HG02840 (cell line): ENCODE results near the gene XPR1.

ENCODE experiments used
- ATAC-seq: cut with Tn5 transposase; IDR thresholded peaks from one replicate; pipeline ENCODE4 v1.9.1; 2021; ENCODE audit warnings: mild to moderate bottlenecking, moderate library complexity, moderate number of reproducible peaks; ENCODE audit not compliant: unreplicated experiment, low FRiP score

XPR1 gene

GRCh38 chr1:180863158-180863775 lies 231.4 kb downstream of the XPR1 start:
- ATAC-seq: no peak

GRCh38 chr1:180881806-180882509 lies 250.1 kb downstream of the XPR1 start:
- no peak for ATAC-seq

DNA sequence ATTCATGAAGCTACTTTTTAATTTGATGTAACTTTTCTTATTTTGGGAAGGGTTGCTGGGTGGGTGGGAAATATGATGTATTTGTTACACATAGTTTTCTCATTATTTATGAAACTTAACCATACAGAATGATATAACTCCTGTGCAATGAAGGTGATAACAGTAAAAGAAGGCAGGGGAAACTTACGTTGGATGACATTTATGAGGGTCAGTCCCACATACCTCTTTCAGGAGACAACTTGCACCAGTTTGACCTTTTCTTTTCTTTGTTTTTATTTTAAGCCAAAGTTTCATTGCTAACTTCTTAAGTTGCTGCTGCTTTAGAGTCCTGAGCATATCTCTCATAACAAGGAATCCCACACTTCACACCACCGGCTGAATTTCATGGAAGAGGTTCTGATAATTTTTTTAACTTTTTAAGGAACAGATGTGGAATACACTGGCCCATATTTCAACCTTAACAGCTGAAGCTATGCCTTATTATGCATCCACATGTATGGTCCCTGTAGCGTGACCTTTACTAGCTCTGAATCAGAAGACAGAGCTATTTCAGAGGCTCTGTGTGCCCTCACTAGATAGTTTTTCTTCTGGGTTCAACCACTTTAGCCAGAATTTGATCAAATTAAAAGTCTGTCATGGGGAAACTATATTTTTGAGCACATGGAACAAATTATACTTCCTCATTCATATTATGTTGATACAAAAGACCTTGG lies 252.9 kb downstream of the XPR1 start:
- no peak for ATAC-seq

- ATAC-seq: no peak
These were observed 254.5 kb downstream of the XPR1 start for GRCh38 chr1:180886338-180886737.

DNA sequence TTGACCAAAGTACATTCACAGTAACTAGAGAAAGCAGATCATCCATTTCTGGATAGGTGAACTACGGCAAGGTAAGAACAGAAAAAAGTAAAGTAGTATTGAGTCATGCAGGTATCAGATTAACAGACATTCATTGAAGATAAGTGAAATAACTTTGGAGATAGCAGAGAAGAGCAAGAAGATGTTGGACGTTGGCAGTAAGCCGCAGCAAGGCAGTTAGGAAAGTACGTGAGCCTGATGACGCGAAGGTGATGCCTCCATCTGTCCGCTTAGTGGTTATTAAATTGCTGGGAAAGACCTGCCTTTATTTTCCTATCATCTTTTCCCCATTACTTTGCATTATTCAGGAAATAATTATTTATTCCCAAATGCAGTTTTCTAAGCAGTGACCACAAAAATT lies 256.0 kb downstream of the XPR1 start:
- no peak for ATAC-seq

DNA sequence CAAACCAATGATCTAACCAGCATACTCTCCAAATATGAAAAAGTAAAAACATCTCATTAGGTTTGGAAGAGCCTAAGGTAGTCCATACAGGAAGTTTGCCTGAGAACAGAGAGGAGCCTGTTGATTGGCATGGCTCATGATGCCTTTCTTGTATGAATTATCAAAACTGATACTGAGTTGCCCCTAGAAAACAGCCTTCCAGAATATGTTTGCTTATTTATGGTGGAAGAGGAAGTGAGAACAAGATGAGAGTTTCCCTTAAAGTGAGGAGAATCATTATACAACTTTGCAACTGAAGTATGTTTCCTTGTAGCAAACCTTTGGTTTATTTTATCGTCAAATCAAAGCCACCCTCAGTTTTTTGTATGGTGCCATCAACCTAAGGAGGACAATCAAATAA lies 257.0 kb downstream of the XPR1 start:
- ATAC-seq: no peak

DNA sequence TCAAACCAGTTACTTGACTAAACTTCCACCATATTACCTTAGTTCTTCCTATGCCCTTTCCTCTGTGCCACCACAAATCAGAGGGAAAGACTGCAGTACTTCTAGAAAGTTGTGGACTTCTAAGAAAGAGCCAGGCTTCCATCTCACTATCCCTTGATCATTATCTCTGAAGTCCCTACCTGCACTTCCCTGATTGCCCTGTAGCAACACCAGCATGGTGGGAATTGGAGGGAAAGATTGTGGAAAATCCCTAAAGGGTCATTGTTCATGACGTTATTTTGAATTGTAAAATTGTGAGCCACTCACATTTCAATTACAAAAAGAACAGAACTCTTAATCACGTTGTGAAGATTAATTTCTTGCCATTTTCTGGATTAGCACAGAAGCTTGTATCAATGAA lies 257.5 kb downstream of the XPR1 start:
- ATAC-seq: no peak

DNA sequence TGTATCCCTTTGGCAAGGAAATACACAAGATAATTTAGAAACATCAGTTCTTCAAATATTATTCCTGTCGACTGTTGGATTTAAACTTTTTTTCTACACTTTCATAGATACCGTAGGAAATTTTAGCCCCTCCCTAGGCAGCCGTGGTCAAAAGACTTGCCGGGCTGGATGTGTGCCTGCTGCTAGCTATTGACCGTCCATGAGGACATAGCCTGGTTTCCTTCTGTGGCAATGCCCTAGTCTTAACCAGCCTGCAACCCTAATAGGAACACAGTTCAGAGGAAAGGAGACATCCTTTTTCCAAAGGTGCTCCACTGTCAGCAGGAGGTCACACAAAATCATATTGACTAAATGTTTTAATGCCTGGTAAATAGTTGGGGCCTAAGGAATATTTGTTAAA lies 260.4 kb downstream of the XPR1 start:
- no peak for ATAC-seq

GRCh38 chr1:180892675-180893074 lies 260.9 kb downstream of the XPR1 start:
- no peak for ATAC-seq

DNA sequence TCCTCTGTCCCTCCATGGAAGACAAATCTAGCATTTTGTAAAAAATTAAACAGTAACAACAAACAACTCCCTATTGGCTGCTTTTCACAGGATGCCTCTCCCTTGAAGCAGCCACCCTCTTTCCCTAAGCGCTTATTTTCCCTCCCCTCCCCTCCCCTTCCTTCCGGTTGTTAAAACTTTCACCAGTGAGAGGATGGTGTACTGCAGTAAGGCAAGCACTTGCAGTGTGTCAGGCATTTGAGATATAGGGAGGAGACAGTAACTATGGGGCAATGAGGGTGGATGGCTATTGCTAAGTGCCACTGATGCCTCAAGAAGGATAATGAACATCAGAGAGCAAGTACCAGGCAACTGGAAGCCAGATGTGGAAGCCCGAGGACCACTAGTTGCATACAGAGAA lies 261.8 kb downstream of the XPR1 start:
- no peak for ATAC-seq

GRCh38 chr1:180896161-180896560 lies 264.3 kb downstream of the XPR1 start:
- ATAC-seq: no peak

- no peak for ATAC-seq
These were observed 266.8 kb downstream of the XPR1 start for GRCh38 chr1:180898441-180899219.

DNA sequence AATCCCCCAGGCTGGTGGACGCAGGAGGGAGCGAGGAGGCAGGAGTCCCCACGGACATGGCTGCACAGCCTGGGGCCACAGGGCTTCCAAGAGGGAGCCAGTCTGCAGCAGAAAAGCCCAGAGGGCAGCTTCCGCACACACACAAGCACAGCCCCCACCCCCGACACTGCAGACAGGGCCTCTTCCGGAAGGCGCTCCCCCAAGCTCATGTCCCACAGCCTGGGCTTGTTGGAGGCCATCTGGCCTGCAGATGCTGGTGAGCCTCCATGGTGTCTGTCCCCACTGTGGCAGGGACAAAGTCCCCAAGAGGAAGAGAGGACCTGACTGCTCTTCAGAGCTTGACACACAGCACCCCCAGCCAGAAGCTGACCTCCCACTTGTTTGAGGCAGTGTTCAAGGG lies 267.4 kb downstream of the XPR1 start:
- ATAC-seq: no peak

GRCh38 chr1:180901076-180901990 lies 269.5 kb downstream of the XPR1 start:
- ATAC-seq: no peak

DNA sequence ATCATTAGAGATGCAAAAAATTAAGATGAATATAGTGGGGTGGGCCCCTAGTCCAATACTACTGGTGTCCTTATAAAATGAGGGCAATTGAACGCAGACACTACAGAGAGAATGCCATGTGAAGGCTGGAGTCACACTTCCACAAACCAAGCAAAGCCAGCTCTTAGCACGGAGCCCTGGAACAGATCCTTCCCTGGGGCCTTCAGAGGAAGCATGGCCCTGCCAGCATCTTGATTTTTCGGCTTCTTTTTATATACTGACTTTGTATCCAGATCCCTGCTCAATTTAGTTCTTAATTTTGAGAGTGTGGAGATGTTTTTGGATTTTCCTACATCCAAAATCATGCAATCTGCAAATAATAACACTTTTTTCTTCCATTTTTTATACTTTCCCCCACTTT lies 270.7 kb downstream of the XPR1 start:
- ATAC-seq: no peak

GRCh38 chr1:180905927-180906326 lies 274.1 kb downstream of the XPR1 start:
- no peak for ATAC-seq

GRCh38 chr1:180906511-180906910 lies 274.7 kb downstream of the XPR1 start:
- ATAC-seq: no peak

DNA sequence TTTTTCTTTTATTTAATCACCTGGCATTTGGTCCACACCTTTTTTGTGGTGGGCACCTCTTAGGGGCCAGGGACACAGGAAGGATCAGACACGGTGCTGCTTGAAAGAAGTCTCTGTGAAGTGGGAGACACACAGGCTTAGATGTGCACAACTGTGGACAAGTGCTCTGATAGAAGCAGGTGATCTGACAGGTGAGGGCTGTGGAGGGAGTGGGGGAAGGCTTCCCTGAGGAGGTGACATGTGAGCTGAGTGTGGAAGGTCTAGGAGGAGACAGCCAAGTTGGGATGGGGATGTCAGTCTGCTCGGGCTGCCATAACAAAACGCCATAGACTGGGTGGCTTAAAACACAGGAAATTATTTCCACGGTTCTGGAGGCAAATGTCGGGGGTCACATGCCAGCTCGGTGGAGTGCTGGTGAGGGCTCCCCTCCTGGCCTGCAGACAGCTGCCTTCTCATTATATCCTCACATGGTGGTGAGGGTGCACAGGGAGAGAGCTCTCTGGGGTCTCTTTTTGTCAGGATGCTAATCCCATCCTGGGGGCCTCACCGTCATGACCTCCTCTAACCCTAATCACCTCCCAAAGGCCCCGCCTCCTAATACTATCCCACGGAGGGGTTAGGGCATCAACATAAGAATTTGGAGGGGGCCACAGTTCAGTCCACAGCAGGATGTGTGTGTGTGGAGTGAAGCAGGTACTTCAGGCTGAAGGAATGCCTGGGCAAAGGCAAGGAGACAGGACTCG lies 275.7 kb downstream of the XPR1 start:
- no peak for ATAC-seq

GRCh38 chr1:180908074-180908765 lies 276.4 kb downstream of the XPR1 start:
- no peak for ATAC-seq
